HFFc6 (cell line): Measurements from ENCODE around the gene PORCN. TPM values are rescaled to one million over a fixed set of nuclear protein-coding genes. Genes with fewer than 3 reads are reported as not detected.

ENCODE experiments used
- DNase-seq: peaks from one replicate; pipeline ENCODE4 v3.0.0-alpha.2; 2018
- H3K27ac Mint-ChIP-seq: 2 replicates; pipeline ENCODE4 v1.8.0; 2020; ENCODE audit warnings: mild to moderate bottlenecking, mixed read lengths
- H3K27me3 Mint-ChIP-seq: 2 replicates; pipeline ENCODE4 v1.8.0; 2021; ENCODE audit warnings: mild to moderate bottlenecking, moderate library complexity, mixed read lengths; ENCODE audit not compliant: insufficient read depth
- H3K36me3 Mint-ChIP-seq: 2 replicates; pipeline ENCODE4 v1.8.0; 2021; ENCODE audit warnings: low read depth, mixed read lengths
- H3K4me1 Mint-ChIP-seq: 2 replicates; pipeline ENCODE4 v1.8.0; 2020; ENCODE audit warnings: low read depth, mixed read lengths
- H3K4me3 Mint-ChIP-seq: 2 replicates; pipeline ENCODE4 v1.8.0; 2020; ENCODE audit warnings: mild to moderate bottlenecking, moderate library complexity, mixed read lengths
- H3K9me3 Mint-ChIP-seq: 2 replicates; pipeline ENCODE4 v1.8.0; 2020; ENCODE audit warnings: mild to moderate bottlenecking, mixed read lengths
- CTCF ChIP-seq: fragments of 200-600 bp; sonication (generic); IDR thresholded peaks from 2 replicates; pipeline ENCODE4 v1.5.0; 2021; ENCODE audit warnings: antibody characterized with exemption, mild to moderate bottlenecking
- total RNA-seq, 6 experiments: library from RNA; stranded (reverse); fragmentation: NEBNext Ultra II Directional; extraction: Animal tissue kit (Norgen Biotek cat#: 25700); gene quantifications; 2 replicates in 1 of 6; 3 replicates in 5 of 6; pipeline ENCODE4 v1.2.3, GENCODE V29; 2021

Gene PORCN
- total RNA-seq, 6 experiments from 2014 or later = 9.0 to 13.8 (median 10.7) TPM

- no peak for TF ChIP-seq CTCF
- peak; percentile 19 for DNase-seq
- peaks cover 40% of the 10 kb centered on the region for H3K4me1 Mint-ChIP-seq
- peaks cover 2% of the 10 kb centered on the region for H3K27me3 Mint-ChIP-seq
- H3K36me3 Mint-ChIP-seq = peaks cover 5% of the 10 kb centered on the region; the same call in 1 of the 2 replicates
- H3K9me3 Mint-ChIP-seq = no peaks in the 10 kb centered on the region
- no peak overlapping the region; the same call in 1 of the 2 replicates for H3K4me3 Mint-ChIP-seq
- H3K27ac Mint-ChIP-seq = peak overlapping the region; percentile 84
These were observed 18.1 kb upstream of the PORCN start for GRCh38 chrX:48490661-48491060.

- Mint-ChIP-seq H3K27ac (peak overlapping the region; percentile 90), H3K36me3 (peaks cover 5% of the 10 kb centered on the region; the same call in 1 of the 2 replicates), H3K4me1 (peaks cover 46% of the 10 kb centered on the region), H3K9me3 (no peaks in the 10 kb centered on the region), H3K27me3 (peaks cover 3% of the 10 kb centered on the region), H3K4me3 (no peak overlapping the region)
- DNase-seq = no peak
- no peak for TF ChIP-seq CTCF
These were observed 17.0 kb upstream of the PORCN start for GRCh38 chrX:48491809-48492208.

- no peaks in the 10 kb centered on the region for H3K36me3 Mint-ChIP-seq
- no peak for TF ChIP-seq CTCF
- H3K9me3 Mint-ChIP-seq = no peaks in the 10 kb centered on the region
- peak overlapping the region; percentile 90 for H3K27ac Mint-ChIP-seq
- no peak overlapping the region for H3K4me3 Mint-ChIP-seq
- peaks cover 3% of the 10 kb centered on the region for H3K27me3 Mint-ChIP-seq
- DNase-seq = peak; percentile 15
- H3K4me1 Mint-ChIP-seq = peaks cover 42% of the 10 kb centered on the region
These were observed 16.4 kb upstream of the PORCN start for GRCh38 chrX:48492293-48492910.

- no peaks in the 10 kb centered on the region for H3K36me3 Mint-ChIP-seq
- no peak overlapping the region for H3K4me3 Mint-ChIP-seq
- peaks cover 3% of the 10 kb centered on the region for H3K27me3 Mint-ChIP-seq
- peaks cover 51% of the 10 kb centered on the region for H3K4me1 Mint-ChIP-seq
- peak; percentile 62 for TF ChIP-seq CTCF
- H3K9me3 Mint-ChIP-seq = no peaks in the 10 kb centered on the region
- H3K27ac Mint-ChIP-seq = no peak overlapping the region
- peak; percentile 35 for DNase-seq
These were observed 14.9 kb upstream of the PORCN start for GRCh38 chrX:48493890-48494364.

GRCh38 chrX:48496660-48497059, 12.1 kb upstream of the PORCN start:
- Mint-ChIP-seq H3K27me3 (peaks cover 3% of the 10 kb centered on the region), H3K4me1 (peaks cover 42% of the 10 kb centered on the region), H3K4me3 (no peak overlapping the region; the same call in 1 of the 2 replicates), H3K27ac (peak overlapping the region; percentile 8; the same call in 1 of the 2 replicates), H3K36me3 (no peaks in the 10 kb centered on the region), H3K9me3 (no peaks in the 10 kb centered on the region)
- TF ChIP-seq CTCF = no peak
- peak; percentile 18 for DNase-seq
